Activated CD8-positive, alpha-beta memory T cell treated with anti-CD3 and anti-CD28 coated beads for 48 hours (primary cell): ENCODE results near the gene PPIP5K1.

ENCODE experiments used
- DNase-seq, 3 experiments: peaks; one replicate each; pipeline ENCODE4 v3.0.0-alpha.2; 2020; ENCODE audit warnings: low read depth in 2 of 3, low spot score in 2 of 3

PPIP5K1 gene

DNA sequence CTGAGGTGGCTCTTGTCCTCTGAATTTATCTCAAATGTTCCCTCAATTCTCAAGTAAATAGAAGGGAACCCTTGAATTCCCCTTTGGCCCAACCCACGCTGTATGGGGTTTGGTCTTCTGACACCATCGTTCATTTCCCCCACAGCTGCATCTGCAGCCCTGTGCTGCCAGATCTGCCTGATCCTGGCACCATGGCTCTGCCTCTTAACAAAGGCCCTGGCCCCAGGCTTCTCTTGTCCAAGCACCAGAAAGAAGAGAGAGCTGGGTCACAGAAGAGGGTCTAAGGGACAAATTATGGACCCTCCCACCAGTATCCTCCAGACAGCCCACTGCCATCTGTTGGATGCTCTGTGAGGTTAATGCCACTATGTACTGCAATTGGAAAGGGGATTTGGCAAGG, 70.8 kb downstream of the PPIP5K1 start:
- DNase-seq: no peak

DNA sequence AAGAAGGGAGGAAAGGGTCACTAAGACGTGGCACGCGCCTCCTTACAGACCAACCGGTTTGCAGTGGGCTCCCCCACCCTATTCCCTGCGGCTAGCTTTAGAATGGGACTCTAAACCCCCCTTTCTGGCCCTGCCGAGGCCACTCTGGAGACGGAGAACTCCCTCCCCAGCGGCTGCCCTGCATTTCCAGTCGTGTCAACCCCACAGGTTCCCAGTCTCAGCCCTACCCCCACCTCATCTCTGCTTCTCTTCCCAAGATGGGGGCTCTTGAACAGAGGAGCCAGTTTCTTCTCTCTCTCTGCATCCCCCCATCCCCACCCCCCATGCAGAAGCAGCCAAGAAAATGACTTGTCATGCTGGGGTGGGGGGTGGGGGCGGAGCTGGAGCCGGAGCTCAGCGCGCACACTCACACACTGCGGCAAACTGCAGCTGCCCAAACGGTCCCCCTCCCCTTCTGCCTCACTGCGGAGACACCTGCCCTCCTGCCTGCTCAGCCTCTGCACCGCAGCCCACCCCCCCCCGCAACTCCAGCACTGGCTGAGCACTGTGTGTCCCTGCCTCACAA, 71.7 kb downstream of the PPIP5K1 start:
- no peak for DNase-seq

DNA sequence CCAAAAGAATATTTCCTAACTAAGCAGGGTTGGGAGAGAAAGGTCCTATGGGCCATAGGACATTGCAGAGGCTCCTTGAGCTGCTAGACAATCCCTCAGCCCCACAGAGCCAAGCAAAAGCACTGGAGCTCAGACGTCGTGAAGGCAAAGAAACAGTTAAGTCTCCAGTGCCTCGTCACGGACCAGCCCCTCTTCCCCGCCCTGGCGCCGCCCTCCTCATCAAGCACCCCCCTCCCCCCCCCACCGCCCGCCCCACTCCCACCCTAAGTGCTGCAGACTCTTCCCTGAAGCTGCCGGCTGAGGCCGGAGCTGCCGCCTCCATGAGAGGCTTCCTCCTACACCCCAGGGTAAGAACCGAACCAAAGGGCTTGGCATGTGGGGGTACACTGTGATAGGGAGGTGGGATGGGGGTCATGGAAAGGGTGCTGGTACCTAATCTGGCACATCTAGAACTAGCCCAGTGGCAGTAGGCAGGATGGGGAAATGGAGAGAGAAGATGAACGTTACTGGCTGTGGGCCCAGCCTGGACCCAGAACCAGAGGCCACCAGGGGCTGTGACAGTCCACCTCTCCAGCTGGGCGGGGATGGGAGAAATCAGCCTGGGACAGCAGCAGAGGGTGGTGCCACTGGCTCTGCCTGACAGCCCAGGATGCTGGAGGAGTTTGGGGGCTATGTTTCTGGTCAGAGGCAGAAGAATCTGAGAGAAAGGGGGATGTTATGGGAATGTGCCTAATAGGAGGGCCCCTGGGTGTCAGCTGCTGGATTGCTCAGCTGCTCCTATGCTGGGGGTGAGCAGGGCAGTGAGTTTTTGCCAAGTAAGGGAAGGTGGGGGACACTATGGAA, 72.4 kb downstream of the PPIP5K1 start, which contains the start of gene MAP1A:
Gene MAP1A, plus strand, starts transcription at position 255 of the 843 bp plus-strand sequence. CDS start 3,866 bp downstream, outside the sequence.
- DNase-seq: no peak

DNA sequence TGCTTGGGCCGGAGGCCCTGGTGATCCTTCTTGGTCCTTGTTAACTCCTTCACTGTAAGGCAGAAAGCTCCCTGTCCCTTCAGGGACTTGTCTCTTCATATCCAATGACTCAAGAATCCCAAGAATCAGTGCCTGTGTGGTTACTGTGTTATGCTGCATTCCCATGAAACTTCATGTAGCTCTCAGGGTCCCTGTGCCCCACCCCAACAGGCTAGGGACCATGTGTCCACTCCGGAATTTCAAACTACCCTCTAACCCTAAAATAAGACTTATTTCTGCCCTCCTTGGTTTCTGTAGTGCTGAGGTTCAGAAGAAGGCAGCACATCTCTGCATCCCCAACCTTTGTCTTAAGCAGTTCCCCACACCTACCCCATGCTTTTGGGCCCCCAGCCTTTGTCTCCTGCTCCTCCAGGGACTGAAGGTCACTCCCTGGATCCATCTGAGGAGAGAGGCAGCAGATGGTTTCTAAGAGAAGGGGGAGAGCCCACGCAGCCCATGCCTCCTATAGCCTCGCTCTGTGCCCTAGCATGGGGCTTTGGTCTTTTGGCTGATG, 73.1 kb downstream of the PPIP5K1 start:
- DNase-seq: no peak

DNA sequence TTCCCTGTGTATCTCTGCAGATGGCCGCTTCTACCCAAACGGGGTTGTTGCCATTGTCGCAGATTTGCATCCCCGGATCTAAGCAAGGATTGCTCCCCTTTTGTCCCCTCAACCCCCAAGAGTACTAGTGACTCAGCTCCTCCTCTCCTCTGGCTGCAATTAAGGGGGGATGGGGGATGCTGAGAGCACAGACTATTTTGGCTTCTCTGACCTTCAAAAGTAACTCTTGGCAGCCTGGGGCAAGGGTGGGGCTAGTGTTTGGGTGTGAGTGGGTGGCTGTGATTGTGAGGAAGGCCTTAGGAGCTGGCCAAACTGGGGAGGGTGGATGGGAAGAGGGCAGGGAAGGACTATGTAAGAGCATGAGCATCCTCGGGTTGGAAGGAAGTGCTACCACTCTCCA, 73.8 kb downstream of the PPIP5K1 start:
- no peak for DNase-seq

DNA sequence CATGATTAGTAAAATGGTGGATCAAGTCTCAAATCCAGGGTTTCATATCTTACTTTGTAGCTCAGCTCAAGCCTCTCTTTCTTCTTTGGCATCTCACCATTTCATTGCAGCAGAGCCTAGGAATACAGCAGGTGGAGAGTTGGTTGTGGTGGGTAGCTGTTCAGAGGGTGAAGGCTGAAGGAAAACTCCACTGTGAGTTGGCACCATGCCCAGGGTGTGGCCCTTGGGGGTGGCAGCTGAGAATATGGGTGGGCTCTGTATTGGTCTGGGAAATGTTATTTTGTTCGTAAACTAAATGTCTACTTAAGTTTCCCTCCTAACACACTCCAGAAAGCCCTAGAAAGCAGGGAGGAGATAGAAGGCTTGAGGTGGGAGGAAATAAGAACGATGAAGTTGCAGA, 74.3 kb downstream of the PPIP5K1 start:
- DNase-seq: no peak

DNA sequence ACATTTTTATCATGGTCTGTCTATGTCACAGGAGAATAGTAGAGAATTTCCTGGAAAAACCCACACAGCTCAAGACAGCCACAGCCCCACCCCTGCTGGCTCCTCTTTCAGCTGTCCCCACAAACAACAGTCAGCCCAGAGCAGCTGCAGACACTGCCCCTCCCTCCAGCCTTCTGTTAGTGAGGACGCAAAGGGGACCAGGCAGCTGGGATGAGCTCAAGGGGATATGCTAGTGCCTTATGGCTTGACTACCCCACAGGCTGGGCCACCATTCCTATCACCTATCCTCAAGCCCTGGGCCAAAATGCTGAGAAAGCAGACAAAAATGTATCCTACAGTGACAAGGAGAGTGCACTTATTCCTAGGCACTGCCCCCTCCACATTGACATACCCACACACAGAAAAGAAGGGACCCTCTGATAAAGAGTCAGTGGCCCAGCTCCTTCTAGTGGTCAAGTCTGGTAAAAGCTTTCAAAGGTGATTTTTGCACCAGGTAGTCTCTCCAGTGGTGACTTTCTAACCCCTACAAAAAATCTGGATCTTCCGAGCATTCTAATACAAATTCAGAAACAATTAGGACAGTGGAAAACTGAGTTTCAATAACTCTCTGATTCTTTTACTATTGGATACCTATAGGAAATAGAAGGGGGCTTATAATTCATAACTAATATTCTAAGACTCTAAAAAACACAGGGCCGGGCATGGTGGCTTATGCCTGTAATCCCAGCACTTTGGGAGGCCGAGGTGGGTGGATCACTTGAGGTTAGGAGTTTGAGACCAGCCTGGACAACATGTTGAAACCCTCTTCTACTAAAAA, 75.6 kb downstream of the PPIP5K1 start:
- no peak for DNase-seq

DNA sequence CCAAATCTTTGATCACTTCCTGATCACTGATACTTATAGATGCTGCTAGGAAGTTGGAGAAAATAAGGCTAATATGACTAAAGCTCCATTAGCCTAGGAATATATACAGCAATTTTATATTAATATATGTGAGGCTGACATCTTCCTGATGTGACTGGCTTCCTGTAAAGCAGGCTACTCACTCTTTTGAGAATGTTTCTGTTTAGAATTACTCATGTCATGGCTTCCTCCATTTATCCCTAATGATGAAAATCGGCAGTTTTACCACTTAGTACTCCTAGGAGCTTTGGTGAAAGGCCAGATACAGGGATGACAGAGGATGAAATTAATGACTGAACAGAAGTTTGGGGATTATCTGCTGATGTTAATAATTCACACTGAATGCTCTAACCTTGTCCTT, 76.5 kb downstream of the PPIP5K1 start:
- DNase-seq: no peak

DNA sequence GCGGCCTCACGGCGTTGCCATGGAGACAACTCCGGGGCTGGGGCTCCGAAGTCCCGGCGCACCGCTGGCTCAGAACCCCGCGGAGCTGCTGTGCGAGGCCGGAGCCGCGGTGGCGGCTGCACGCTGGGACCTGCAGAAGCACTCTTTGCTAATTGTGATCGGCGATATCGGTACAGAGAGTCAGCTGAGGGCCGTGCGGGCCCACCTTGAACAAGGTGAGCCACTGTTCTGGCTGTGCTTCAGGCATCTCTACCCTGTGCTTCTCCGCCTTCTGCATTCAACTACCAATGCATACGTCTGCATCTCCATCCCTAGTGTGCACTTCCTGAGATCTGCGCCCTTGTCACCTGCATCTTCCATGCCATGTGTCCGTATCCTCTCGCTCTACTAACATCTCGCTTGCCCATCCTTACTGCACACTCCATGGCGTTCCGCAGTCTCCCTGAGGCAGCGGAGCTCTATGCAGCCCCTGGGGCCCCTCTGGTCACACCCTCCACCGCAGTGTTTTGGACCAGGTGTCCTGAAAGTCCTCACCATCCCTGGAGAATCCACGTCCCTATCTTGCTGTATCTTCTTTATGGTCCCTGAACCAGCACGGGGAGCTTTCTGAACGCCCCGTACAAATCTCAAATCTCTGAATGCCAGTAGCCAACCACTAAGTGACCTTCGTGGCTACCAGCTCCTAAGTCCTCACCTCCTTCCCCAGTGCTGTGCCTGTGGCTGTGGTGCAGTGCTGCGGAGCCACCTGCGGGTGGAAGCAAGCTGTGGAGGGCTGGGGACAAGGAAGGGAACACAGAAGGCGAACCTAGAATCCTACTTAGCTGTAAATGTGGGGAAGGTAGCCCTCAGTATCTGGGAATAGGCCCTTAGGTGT, 78.8 kb downstream of the PPIP5K1 start:
- no peak for DNase-seq

DNA sequence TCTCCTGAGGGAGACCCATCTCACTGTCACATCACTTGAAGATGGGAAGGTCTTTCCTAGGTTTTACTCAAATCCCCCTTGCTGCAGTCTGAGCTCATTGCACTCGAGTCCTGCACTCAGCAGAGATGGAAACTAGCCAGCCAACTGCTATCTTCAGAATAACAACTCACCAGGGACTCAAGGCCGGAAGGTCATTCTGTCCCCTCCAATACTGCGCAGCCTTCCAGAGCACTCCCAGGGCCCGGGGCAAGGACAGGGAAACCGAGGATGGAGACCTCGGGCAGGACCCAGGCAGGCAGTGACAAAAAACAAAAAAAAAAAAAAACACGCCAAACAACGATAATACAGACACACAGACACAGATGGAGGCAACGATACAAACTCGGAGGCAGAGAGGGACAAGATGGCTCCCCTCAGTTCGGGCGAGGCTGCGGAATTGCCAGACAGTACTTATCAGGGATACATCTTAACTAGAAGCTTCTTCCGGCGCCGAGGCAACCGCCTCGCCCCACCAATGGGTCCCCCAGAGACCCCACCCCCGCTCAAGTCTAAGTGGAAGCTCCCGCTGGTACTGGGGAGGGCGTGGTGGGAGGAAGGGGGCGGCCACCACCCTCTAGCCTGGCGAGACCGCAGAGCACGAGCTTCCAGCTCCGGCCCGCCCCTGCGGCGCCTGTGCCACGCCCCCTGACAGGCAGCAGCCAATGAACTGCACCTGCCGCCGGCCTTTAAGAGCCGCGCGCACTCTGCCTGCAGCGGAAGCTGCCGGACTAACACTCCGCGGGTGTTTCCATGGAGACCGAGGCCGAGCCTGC, 79.6 kb downstream of the PPIP5K1 start:
- peak; percentile 84 to 95 (median 88) for DNase-seq

DNA sequence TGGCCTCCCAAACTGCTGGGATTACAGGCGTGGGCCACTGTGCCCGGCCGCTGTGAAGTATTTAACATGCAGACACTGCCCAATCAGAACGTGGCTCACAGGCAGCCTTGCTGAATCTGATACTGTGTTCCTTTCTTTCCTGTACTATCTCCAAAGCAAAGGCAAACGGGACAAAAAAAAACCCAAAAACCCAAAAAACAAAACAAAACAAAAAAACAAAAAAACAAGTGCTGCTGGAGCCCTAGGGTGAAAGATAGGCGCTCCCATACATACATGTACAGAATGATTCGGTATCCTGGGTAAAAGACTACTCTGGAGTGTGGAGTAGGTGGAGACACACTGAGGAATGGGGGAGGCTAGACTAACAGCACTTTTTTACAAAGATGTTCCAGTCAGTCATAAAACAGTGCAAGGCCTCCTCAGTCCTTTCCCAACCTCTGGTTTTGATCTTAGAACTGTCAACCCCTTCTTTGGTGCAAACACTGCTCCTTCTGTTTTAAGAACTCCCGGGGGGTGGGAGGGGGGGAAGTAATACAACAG, 80.3 kb downstream of the PPIP5K1 start:
- no peak for DNase-seq

DNA sequence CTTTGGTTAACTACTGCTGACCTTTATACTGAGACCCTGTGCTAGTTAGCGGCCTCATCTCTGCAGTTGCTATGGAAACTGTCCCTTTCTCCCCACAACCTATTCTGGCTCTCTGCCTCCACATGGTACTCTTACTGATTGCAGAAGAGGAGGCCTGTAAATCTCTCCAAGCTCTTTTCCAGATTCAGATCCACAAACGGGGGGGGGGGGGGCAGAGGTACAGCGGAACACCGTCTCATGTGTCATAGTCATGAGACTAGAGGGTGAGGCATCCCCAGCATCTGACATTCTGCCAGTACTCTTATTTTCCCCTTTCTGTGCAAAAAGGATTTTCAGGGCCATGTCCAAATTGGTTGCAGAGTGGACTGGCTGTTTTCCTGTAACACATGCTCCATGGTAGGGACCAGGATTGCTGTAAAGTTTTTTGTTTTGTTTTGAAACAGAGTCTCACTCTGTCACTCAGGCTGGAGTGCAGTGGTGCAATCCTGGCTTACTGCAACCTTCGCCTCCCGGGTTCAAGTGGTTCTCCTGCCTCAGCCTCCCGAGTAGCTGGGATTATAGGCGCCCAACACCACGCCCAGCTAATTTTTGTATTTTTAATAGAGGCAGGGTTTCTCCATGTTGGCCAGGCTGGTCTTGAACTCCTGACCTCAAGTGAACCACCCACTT, 80.9 kb downstream of the PPIP5K1 start:
- DNase-seq: no peak

DNA sequence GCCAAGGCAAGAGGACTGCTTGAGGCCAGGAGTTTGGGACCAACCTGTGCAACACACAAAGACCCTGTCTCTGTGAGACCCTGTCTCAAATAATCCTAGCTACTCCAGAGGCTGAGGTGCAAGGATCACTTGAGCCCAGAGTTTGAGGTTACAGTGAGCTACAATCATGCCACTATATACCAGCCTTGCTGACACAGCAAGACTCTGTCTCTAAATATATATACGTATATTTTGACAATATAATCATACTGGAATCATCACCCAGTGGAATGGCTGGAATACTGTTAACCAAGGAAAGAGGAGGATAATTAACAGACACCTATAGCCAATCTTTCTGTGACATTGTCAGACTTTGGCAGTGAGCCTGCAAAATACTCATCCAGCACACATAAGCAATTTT, 81.6 kb downstream of the PPIP5K1 start:
- DNase-seq: no peak

DNA sequence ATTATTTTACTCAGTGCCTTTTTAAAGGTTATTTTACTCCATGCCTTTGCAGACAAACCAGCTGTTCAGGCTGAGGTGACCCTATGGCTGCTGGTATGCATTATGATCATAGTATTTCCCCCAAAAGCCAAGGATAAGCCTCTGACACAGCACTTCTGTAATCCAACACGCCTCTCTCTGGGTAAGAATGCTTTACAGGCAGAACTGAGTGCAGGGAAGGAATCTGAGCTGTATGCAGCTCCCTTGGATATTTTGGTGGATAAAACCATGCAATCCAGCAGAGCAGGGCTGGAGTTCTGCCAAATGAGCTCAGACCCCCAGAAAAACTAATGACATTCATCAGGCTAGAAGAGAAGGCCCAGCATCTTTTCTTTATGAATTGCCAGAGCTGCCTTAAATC, 84.3 kb downstream of the PPIP5K1 start:
- DNase-seq: no peak

DNA sequence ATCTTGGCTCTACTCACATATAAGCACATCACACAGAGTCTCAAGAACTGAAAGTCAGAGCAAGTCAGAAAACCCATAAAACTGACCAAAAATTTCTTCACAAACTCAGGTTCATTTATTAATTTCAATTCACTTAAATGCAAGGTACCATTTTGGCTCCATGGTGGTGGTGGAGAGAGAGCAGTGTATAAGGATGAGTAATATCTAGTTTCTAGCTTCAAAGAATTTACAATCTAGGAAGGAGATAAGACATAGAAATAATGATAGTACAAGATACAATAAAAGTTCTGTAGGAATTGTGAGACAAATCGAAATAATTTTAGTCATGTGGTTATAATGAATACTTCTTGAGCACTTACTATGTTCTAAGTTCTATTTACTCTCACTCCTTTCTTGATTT, 90.4 kb downstream of the PPIP5K1 start:
- no peak for DNase-seq

DNA sequence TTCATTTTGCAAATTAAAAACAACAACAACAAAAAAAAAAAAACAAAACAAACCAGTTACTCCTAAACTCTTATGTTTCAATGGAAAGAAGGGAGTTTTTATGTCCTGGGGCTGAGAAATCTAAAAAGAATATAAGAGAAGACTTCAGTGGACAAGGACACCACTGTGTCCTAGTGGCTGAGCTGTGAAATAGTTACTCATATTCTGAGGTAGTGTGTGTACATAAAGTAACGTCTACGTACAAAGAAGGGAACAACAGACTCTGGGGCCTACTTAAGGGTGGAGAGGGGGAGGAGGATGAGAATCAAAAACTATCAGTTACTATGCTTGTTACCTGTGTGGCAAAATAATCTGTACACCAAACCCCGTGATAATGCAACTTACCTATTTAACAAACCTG, 91.0 kb downstream of the PPIP5K1 start:
- DNase-seq: no peak

DNA sequence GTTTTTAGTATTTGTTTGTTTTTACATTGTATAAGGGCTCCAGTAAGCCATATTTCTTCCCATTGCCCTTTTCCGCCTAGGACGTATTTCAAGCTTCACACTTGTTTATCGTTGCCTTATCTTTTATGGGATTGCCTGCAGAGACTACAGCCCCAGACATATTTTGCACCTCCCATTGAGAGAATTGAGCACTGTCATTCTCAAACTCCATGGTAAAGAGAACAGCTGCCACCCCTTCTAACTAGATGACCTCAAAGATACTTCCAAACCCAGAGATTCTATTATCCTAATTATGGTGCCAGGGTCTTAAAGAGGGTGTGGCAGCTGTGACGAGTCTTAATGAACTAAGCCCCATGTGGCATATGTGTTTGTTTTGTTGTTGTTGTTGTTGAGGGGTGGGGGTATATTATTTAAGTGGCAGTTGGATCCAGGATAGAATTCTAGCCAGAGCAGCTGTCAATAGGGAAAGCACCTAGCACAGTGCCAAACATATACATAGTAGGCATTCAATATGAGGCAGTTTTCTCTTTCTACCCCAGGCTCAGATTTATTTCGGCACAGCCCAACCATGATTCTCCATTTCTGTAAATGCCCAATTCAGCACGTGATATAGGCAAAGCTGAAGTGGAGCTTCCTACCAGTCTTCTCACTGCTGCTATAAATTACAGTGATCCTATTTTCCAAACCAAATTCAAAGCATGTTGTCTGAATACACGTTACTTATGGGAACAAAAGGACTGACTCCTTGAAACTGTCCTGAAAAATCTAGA, 96.1 kb downstream of the PPIP5K1 start:
- no peak for DNase-seq
